Neural crest cell (in vitro differentiated cells): ENCODE measurements around the gene CREB5. TPM values are rescaled to one million over a fixed set of nuclear protein-coding genes. Genes with fewer than 3 reads are reported as not detected.

Experiments
- DNase-seq: peaks from one replicate; pipeline ENCODE4 v3.0.0; 2021; ENCODE audit warnings: low read depth, mixed read lengths, low spot score
- H3K27ac Mint-ChIP-seq: one replicate; pipeline ENCODE4 v1.8.0; 2021; ENCODE audit warnings: mild to moderate bottlenecking, mixed read lengths; ENCODE audit not compliant: unreplicated experiment
- H3K27me3 Mint-ChIP-seq: 2 replicates; pipeline ENCODE4 v1.8.0; 2021; ENCODE audit warnings: low read depth, mild to moderate bottlenecking, mixed read lengths
- H3K36me3 Mint-ChIP-seq: 2 replicates; pipeline ENCODE4 v1.8.0; 2021; ENCODE audit warnings: low read depth, mild to moderate bottlenecking, mixed read lengths
- H3K4me1 Mint-ChIP-seq: 2 replicates; pipeline ENCODE4 v1.8.0; 2021; ENCODE audit warnings: mixed read lengths
- H3K4me3 Mint-ChIP-seq: one replicate; pipeline ENCODE4 v1.8.0; 2021; ENCODE audit warnings: mild to moderate bottlenecking, mixed read lengths
- H3K9me3 Mint-ChIP-seq: 2 replicates; pipeline ENCODE4 v1.8.0; 2021; ENCODE audit warnings: mixed read lengths
- CTCF ChIP-seq: fragments of 200-600 bp; sonication (generic); conservative IDR thresholded peaks from 2 replicates; pipeline ENCODE4 v1.5.0; 2021; ENCODE audit warnings: antibody characterized with exemption, mild to moderate bottlenecking
- total RNA-seq: library from RNA; stranded (reverse); gene quantifications from 2 replicates; pipeline ENCODE4 v1.2.1, GENCODE V29; 2021

Gene CREB5
- total RNA-seq, 1 donor from 2014 or later = 8.3 TPM

GRCh38 chr7:28790467-28790866 is 378.1 kb downstream of the CREB5 start:
- Mint-ChIP-seq H3K27me3 (no peaks in the 10 kb centered on the region), H3K27ac (no peak overlapping the region), H3K9me3 (no peaks in the 10 kb centered on the region), H3K4me1 (no peaks in the 10 kb centered on the region), H3K4me3 (no peak overlapping the region), H3K36me3 (no peaks in the 10 kb centered on the region)
- TF ChIP-seq CTCF = no peak
- DNase-seq = no peak

DNA sequence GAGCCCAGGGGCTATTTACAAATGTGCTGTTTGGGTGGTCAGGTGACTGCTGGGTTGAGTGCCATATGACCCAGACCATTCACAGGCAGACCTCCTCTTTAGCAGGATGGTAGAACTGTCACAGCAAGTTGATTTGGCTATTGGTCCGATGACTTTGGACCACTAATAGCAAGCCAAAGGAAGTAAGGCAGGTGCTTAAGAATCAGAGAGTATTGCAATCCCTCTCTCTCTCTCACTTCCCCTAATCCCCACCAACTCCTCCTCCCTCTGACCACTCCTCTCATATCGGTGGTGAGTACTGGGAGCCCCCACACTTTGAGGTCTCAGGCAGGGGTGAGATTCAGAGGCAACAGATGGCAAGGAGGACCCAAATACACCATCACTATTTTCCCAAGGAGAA is 380.5 kb downstream of the CREB5 start:
- no peak for DNase-seq
- Mint-ChIP-seq H3K4me3 (no peak overlapping the region), H3K4me1 (no peaks in the 10 kb centered on the region), H3K36me3 (no peaks in the 10 kb centered on the region), H3K27ac (no peak overlapping the region), H3K27me3 (no peaks in the 10 kb centered on the region), H3K9me3 (no peaks in the 10 kb centered on the region)
- no peak for TF ChIP-seq CTCF

DNA sequence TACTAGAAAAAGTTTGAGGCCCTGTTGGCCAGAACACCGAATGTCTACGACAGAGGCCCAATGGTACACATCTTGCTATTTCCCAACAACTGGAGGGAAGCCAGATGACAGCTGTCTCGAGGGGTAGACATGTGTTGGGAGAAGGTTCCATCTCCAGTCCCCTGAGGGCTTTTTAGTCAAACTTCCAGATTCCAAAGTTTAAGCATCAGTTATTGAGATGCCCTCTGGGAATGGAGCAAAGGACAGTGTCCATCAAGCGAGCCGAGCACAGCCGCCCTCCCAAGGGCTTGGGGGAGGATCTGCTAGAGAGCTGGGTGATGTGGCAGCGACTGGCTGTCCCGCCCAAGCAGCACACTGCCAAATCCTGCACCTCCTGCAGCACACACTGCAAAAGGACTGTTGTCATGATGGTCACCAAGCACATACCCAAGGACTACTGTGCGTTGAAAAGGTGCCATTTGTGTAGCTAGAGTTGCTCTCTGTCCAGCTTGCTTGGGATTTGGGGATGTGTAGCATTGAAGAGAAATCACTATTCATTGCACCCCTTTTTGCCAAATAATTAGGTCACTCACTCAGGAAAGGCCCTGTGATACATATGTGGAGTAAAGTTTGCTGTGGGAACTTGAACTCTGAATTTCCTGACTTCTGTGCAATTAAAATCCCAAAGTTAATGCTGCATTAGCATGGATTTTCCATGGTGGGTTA is 381.2 kb downstream of the CREB5 start:
- H3K9me3 Mint-ChIP-seq = no peaks in the 10 kb centered on the region
- TF ChIP-seq CTCF = no peak
- H3K4me1 Mint-ChIP-seq = no peaks in the 10 kb centered on the region
- H3K27ac Mint-ChIP-seq = no peak overlapping the region
- no peaks in the 10 kb centered on the region for H3K27me3 Mint-ChIP-seq
- no peak for DNase-seq
- H3K36me3 Mint-ChIP-seq = no peaks in the 10 kb centered on the region
- no peak overlapping the region for H3K4me3 Mint-ChIP-seq

- Mint-ChIP-seq H3K4me3 (no peak overlapping the region), H3K27me3 (no peaks in the 10 kb centered on the region), H3K9me3 (no peaks in the 10 kb centered on the region), H3K4me1 (no peaks in the 10 kb centered on the region), H3K27ac (no peak overlapping the region), H3K36me3 (no peaks in the 10 kb centered on the region)
- TF ChIP-seq CTCF = no peak
- no peak for DNase-seq
Observed at GRCh38 chr7:28798274-28798673, 386.0 kb downstream of the CREB5 start.

DNA sequence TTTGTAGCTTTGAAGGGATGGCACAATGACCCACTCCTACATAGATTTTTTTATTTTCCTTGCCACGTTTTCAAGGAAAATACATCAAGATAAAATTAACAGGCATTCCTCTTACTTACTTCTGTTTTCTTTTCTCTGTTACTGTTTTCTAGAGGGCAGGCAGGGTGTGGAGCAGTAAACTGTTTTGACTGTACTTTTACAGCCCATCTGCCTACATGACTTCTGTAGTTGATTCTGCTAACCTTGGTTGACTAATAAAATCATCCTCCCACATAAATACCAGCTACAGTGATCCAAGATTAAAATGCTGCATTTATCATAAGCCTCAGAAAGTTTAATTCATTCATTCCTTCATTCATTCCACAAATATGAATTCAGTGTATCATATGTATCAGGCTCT is 387.3 kb downstream of the CREB5 start:
- Mint-ChIP-seq H3K36me3 (peaks cover 5% of the 10 kb centered on the region), H3K4me3 (no peak overlapping the region), H3K9me3 (no peaks in the 10 kb centered on the region), H3K4me1 (no peaks in the 10 kb centered on the region), H3K27ac (no peak overlapping the region), H3K27me3 (no peaks in the 10 kb centered on the region)
- no peak for DNase-seq
- no peak for TF ChIP-seq CTCF
